BJ (cell line): ENCODE data around the gene FOXP1. TPM values are rescaled to one million over a fixed set of nuclear protein-coding genes. Genes with fewer than 3 reads are reported as not detected.

Experiments used
- CTCF ChIA-PET: fragments of 350-600 bp; formaldehyde crosslinking; extraction: SDS; loops from one replicate; lab custom pipeline; 2021; ENCODE audit warnings: antibody characterized with exemption, inconsistent platforms; lab: Yijun Ruan, JAX
- POLR2A ChIA-PET: fragments of 300-600 bp; sonication (Branson Sonifier 250); formaldehyde crosslinking; extraction: SDS; loops from one replicate; lab custom pipeline; 2021; ENCODE audit warnings: antibody characterized with exemption; lab: Charles Lee
- DNase-seq: peaks from one replicate; pipeline ENCODE4 v3.0.0-alpha.2; 2011; ENCODE audit warnings: low read depth
- H3K27me3 ChIP-seq: 2 replicates; pipeline ENCODE4 v1.6.0; 2011; ENCODE audit warnings: low read length; ENCODE audit not compliant: control insufficient read depth, insufficient read depth
- H3K36me3 ChIP-seq: 2 replicates; pipeline ENCODE4 v1.5.1; 2011; ENCODE audit warnings: low read length; ENCODE audit not compliant: control insufficient read depth, insufficient read depth
- H3K4me3 ChIP-seq: 2 replicates; pipeline ENCODE4 v1.5.1; 2011; ENCODE audit warnings: low read depth, mild to moderate bottlenecking, control low read depth, low read length
- polyA plus RNA-seq: library from polyadenylated mRNA; depleted of rRNA; stranded (reverse); fragments of >200 nt; gene quantifications from 2 replicates; pipeline ENCODE4 v1.2.3, GENCODE V29; 2011
- TF ChIP-seq, protein P1 (sequence below): IDR thresholded peaks from 2 replicates; pipeline ENCODE4 v1.5.1; 2011; ENCODE audit warnings: low read depth, mild to moderate bottlenecking, control low read depth, inconsistent platforms, low read length, moderate library complexity; ENCODE audit not compliant: insufficient read depth

FOXP1 gene
- polyA plus RNA-seq, 1 experiment, result 37.0 TPM

- H3K4me3 ChIP-seq, result no peak overlapping the region
- no peak for DNase-seq
- TF ChIP-seq, protein P1, sequence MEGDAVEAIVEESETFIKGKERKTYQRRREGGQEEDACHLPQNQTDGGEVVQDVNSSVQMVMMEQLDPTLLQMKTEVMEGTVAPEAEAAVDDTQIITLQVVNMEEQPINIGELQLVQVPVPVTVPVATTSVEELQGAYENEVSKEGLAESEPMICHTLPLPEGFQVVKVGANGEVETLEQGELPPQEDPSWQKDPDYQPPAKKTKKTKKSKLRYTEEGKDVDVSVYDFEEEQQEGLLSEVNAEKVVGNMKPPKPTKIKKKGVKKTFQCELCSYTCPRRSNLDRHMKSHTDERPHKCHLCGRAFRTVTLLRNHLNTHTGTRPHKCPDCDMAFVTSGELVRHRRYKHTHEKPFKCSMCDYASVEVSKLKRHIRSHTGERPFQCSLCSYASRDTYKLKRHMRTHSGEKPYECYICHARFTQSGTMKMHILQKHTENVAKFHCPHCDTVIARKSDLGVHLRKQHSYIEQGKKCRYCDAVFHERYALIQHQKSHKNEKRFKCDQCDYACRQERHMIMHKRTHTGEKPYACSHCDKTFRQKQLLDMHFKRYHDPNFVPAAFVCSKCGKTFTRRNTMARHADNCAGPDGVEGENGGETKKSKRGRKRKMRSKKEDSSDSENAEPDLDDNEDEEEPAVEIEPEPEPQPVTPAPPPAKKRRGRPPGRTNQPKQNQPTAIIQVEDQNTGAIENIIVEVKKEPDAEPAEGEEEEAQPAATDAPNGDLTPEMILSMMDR, result no peak
- no peaks in the 10 kb centered on the region for H3K36me3 ChIP-seq
- POLR2A ChIA-PET, result no interaction called here
- no peaks in the 10 kb centered on the region for H3K27me3 ChIP-seq
- CTCF ChIA-PET, result no interaction called here
Measured at GRCh38 chr3:71206305-71207165, 377.0 kb downstream of the FOXP1 start.

DNA sequence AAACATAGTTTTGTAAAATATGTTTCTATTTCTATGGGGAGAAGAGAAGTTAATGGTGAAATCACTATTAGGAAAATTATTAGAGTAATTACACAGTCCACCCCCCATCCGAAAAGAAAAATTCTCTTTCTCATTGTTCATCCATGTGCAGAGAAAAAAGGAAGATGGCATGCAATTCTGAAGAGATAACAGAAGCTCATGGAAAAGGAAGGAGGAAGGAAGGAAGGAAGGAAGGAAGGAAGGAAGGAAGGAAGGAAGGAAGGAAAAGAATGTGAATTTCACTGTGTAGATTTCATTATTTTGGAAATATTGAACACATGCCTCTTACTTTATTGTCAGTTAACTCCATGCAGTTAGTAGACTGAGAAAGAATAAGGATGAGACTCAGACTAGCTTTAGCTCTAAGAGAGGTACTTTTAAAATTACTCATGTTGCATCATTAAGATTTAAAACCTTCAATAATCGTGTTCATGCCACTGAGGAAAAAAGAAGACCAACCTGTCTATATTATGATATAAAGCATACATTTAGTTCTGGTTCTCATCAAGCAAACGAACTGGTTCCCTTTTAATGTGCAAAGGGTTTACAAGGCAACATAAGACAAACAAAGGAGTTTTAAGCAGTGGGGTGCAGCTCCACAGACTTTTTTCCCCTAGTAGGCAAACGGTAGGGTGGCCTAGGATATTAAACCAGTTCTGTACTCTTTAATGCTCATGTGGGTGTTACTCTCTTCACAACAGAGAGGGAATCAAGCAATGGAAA is 379.6 kb downstream of the FOXP1 start:
- Histone ChIP-seq H3K27me3 (no peaks in the 10 kb centered on the region), H3K36me3 (no peaks in the 10 kb centered on the region), H3K4me3 (no peak overlapping the region)
- ChIA-PET CTCF (interaction anchor here (0.9 kb wide), 1 partner anchor 10 kb away, joined by 3 read pairs; no protein-coding TSS in a partner anchor), POLR2A (no interaction called here)
- DNase-seq, result no peak
- TF ChIP-seq, protein P1, result no peak

- TF ChIP-seq, protein P1, result no peak
- CTCF ChIA-PET, result interaction anchor here (0.9 to 1.3 kb wide), 2 partner anchors 9 to 10 kb away, joined by 3 read pairs; no protein-coding TSS in a partner anchor
- DNase-seq, result no peak
- POLR2A ChIA-PET, result no interaction called here
- Histone ChIP-seq H3K4me3 (no peak overlapping the region), H3K36me3 (no peaks in the 10 kb centered on the region), H3K27me3 (no peaks in the 10 kb centered on the region)
Measured at GRCh38 chr3:71202848-71203533, 380.5 kb downstream of the FOXP1 start.

DNA sequence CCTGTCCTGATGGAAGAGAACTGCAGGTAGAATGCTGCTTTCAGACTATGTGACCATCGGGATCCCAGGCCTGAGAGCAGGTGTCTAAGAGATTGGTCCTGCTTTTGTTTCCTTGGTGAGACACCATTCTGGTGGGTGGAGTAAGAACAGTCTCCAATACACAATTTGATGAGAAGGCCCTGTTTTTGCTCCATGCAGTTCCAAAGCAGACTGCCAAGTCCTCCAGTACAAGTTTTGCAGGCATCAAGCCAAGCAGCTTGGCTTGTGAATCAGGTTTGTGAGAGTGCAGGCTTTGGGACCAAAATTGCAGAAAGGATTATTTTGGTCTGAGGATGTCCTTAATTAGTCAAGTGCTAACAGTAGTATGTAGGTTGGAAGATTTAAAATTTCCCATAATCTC is 381.6 kb downstream of the FOXP1 start:
- CTCF ChIA-PET, result interaction anchor here (1.3 kb wide), 1 partner anchor 11 kb away, joined by 3 read pairs; no protein-coding TSS in a partner anchor
- POLR2A ChIA-PET, result no interaction called here
- Histone ChIP-seq H3K4me3 (no peak overlapping the region), H3K36me3 (no peaks in the 10 kb centered on the region), H3K27me3 (no peaks in the 10 kb centered on the region)
- no peak for DNase-seq
- TF ChIP-seq, protein P1, result no peak
